NK-92 treated with Interleukin-12 subunit alpha and Interleukin-12 subunit beta, amount 100 ng/mL, for 24 hours (cell line): ENCODE results near the gene WWP2.
"Not testable (repeated sequence)": the region's sequence is repeated elsewhere in the genome, so short reads cannot be mapped to it uniquely, and the experiment has no call there.

Source experiments
- DNase-seq: peaks from one replicate; lab custom pipeline; 2025; lab: John Stamatoyannopoulos, UW

The WWP2 gene

GRCh38 chr16:69761983-69762813 lies at the start of gene WWP2:
WWP2 (plus strand) TSS chr16:69762332; CDS start chr16:69787011, 24,679 bp downstream.
- peak; percentile 52 for DNase-seq

- no peak for DNase-seq
These were observed 49.1 kb upstream of the WWP2 start for GRCh38 chr16:69712914-69713581.

GRCh38 chr16:69717066-69717465 lies 45.1 kb upstream of the WWP2 start:
- DNase-seq = no peak

DNA sequence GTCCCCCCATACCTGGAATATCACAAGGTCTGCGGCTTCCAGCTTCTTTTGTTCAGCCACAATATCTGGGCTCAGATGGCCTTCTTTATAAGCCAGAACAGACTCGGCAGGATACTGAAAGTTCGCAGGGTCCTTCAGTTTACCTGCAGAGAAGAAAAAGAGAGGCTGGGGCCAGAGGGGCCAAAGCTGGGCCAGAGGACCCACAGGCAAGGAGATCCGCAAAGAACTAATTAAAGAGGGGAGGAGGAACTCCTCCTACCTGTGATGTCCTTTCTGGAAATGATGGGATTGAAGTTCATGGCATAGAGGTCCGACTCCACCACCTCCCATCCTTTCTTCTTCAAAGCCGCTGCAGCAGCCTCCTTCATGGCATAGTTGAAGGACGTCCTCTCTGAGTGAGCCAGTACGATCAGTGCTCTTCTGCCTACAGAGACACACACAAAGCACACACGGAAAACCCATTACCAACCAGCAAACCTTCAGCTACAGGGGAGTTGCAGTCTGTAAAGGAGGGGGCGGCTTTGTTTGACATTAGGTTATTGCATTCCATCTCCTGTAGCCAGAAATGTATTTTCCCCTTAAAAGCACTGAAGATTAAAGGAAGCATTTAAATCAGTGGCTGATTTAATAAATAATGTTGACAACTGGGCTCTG lies 43.9 kb upstream of the WWP2 start:
- DNase-seq = no peak

DNA sequence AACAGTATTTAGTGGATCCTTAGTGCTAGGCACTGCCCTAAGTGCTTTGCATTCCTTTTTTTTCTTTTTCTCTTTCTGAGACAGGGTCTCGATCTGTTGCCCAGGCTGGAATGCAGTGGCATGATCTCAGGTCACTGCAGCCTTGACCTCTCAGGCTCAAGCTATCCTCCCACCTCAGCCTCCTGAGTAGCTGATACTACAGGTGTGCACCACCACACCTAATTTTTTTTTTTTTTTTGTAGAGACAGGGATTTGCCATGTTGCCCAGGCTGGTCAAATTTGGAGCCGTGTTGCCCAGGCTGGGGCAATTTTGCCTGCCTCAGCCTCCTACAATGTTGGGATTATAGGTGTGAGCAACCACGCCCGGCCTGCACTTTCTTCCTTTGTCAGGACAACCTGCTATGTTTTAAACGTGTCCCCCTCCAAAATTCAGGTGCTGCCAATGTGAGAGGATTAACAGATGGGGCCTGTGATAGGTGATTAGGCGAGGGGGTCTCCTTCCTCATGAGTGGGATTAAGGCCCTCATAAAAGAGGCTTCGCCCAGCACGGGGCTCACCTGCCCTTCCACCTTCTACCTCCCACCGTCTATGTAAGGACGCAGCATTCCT lies 41.2 kb upstream of the WWP2 start:
- no peak for DNase-seq

GRCh38 chr16:69721441-69721957 lies 40.6 kb upstream of the WWP2 start:
- no peak for DNase-seq

- no peak for DNase-seq
These were observed 37.7 kb upstream of the WWP2 start for GRCh38 chr16:69724414-69724873.

- DNase-seq = no peak
These were observed 37.1 kb upstream of the WWP2 start for GRCh38 chr16:69724981-69725479.

GRCh38 chr16:69725480-69726312 lies 36.4 kb upstream of the WWP2 start:
- no peak for DNase-seq

GRCh38 chr16:69726313-69727060 lies 35.6 kb upstream of the WWP2 start, which contains the start of gene NQO1:
NQO1 (minus strand) TSS chr16:69726560; CDS start chr16:69726439, 121 bp downstream.
- DNase-seq = peak; percentile 84

DNA sequence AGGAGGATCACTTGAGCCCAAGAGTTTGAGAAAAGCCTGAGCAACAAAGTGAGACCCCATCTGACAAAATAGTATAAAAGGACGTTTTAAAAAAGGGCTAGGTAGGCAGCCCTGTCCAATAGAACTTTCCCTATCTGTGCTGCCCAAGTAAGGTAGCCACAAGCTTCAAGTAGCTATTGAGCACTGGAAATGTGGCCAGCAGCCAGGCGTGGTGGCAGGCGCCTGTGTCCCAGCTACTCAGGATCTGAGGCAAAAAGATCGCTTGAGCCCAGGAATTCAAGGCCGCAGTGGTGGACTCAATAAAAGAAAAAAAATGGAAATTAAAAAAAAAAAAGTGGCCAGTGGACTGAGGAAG lies 34.2 kb upstream of the WWP2 start:
- no peak for DNase-seq

GRCh38 chr16:69729030-69729429 lies 33.1 kb upstream of the WWP2 start:
- not testable (repeated sequence) for DNase-seq

DNA sequence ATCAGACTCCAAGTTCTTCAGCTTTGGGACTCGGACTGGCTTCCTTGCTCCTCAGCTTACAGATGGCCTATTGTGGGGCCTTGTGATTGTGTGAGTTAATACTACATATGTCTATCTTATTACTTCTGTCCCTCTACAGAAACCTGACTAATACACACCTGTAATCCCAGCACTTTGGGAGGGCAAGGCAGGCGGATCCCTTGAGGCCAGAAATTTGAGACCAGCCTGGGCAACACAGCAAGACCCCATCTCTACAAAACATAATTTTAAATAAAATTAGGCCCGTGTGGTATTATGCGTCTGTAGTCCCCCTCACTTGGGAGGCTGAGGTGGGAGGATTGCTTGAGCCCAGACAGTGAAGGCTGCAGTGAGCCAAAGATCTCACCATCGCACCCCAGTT lies 30.9 kb upstream of the WWP2 start:
- DNase-seq = not testable (repeated sequence)

DNA sequence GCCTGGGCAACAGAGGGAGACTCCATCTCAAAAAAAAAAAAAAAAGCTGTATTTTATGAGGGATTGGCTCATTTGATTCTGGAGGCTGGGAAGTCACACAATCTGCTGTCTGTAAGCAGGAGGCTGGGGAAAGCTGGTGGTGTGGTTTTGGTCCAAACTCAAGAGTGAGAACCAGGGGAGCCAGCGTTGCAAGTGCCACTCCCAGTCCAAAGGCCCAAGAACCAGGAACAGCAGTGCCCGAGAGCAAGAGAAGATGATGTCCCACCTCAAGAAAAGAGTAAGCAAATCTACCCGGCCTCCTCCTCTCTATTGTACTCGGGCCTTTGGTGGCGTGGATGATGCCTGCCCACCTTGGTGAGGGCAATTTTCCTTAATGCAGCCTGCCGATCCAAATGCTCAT lies 30.0 kb upstream of the WWP2 start:
- no peak for DNase-seq

GRCh38 chr16:69741519-69741918 lies 20.6 kb upstream of the WWP2 start:
- DNase-seq = no peak

DNA sequence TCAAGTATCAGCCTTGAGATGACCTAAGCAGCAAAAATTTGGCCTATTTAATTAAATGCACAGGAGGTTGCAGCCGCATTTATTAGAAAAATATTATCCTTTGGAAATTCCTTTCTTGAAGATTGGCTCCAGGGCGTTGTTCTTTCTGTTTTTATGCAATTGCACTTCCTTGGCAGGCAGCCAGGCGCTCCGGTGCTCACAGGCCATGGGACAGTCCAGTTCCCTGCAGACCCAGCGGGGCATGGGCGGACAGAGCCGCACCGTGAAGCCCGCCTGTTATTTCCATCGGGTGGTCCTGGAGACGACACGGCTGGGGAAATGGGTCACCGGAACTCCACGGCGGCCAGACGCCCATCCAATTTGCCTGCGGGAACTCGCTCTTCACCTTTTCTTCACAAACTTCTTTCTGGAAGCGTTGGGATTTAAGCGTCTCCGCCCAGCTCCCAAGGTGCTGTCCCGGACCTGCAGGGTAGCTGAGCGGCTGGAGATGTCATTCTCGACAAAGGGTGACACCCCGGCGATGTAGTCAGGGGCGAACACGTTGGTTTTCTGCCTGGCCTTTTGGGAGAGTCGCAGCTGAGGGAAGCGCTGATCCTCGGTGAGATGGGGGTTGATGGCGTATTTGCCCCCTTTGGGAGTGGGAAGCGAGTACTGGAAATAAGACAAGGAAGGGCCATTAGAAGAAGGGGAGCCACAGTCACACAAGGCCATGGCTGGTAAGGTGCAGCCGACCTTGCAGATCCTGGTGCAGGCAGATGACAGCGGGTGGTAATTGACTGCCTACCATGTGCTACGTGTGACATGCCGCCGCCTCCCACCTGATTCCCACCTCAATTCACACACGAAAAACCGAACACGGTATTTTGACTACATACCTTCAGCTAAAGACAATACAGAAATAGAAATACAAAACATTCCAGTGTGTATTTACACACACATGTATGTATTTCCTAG lies 19.9 kb upstream of the WWP2 start:
- no peak for DNase-seq

DNA sequence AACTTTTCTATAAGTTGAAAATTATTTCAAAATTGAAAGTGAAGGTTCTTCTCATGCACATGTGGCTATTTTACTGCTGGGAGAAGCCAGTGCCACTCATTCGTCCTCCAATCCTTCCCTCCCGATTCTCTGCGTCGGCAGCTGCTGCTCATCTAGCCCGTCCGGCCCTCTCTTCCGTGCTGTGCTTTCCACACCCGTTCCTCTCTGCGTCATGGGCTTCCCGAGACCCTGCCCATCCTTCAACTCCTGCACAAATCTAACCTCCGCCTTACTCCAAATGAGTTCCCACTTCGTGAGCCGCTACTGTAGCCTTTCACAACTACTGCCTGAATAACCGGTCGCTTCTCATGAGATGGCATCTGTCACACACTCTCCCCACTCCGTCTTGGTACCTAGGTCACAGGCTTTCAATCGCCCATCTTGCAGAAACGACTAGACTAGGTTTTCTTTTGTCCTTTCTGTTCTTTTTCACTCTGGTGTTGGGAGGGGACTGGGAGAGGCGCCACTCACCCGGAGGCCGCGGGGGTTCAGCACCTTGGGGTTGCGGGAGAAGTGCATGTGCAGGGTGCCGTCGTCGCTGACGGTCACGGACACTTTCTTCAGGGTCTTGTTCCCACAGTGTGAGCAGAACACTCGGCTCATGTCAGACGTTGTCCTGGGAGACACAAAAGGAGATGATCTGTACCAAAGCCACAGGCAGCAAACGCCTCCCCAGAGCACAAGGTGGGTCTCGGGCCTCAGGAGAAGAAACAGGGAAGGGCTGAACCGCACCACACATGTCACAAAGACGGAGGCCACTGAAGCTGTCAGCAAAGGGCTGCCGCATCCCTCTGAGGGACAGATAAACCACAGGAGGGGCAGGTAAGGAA lies 17.5 kb upstream of the WWP2 start:
- no peak for DNase-seq

DNA sequence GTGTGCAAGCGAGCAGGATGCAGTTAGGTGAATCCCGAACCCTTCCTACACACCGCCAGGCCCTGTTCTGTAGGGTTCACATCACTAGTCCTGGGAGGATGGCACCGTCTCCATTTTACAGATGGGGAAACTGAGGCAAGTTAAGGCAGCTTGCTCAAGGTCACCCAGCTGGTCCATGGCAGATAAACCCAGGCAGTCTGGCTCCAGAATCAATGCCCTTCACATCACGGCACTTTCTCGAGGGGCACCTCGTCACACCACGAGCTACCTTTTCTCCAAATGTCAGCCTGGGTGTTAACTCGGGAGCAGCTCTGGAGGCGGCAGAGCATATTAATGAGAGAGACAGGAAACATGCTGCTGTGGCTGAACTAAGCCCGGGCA lies 16.9 kb upstream of the WWP2 start:
- no peak for DNase-seq
